ENCODE measurements around the gene TRMT2A. TPM values are rescaled to one million over a fixed set of nuclear protein-coding genes. Genes with fewer than 3 reads are reported as not detected.

Gene TRMT2A
- total and polyA plus RNA-seq, 2 of the 8 experiments (the other 6 are each of a cell fraction or from before 2014, with no cell fraction given) = 44.9 to 50.3 TPM

GRCh38 chr22:20117633-20118299 is 740 bp upstream of the TRMT2A start (continued):
- no peak for TF ChIP-seq ATF2 (IDR thresholded peaks at IDR 0.05; ENCODE audit: low read length)
- no peak for TF ChIP-seq RFX5 (IDR thresholded peaks at IDR 0.05; ENCODE audit: borderline replicate concordance, low read depth, low read length)
- peak; percentile 49 to 57 for TF ChIP-seq POLR2A (IDR thresholded peaks at IDR 0.05; ENCODE audit: control extremely low read depth in 1 of 2, low read depth in 2 of 2, low read length in 2 of 2)
- no peak for TF ChIP-seq BACH1 (IDR thresholded peaks at IDR 0.05; ENCODE audit: low read length)
- TF ChIP-seq GTF2F1 (IDR thresholded peaks at IDR 0.05; ENCODE audit: borderline replicate concordance, low read depth, low read length) = no peak
- TF ChIP-seq KDM1A (IDR thresholded peaks at IDR 0.05; ENCODE audit: borderline replicate concordance, low read length) = no peak
- TF ChIP-seq PHF8 (conservative IDR thresholded peaks at IDR 0.05; ENCODE audit: low read depth, low read length) = 0 out of 2 replicates have a peak, but pooled peaks have one; percentile 28
- no peak for TF ChIP-seq SP2 (IDR thresholded peaks at IDR 0.05; ENCODE audit: low read length)
